Fibroblast of lung (primary cell): ENCODE data around the gene VPS51.

Experiments used
- EZH2 ChIP-seq: IDR thresholded peaks from 2 replicates; pipeline ENCODE4 v1.5.1; 2012; ENCODE audit warnings: low read length, control low read depth, mild to moderate bottlenecking; ENCODE audit errors: missing control alignments
- TF ChIP-seq, protein P1 (sequence below), 2 donors: IDR thresholded peaks in 1 of 2; conservative IDR thresholded peaks in 1 of 2; 1 replicate in 1 of 2; 2 replicates in 1 of 2; pipeline ENCODE4 v1.5.1; 2011 to 2012; ENCODE audit warnings: low read length in 2 of 2, control low read depth in 1 of 2, inconsistent platforms in 1 of 2, low read depth in 1 of 2, mild to moderate bottlenecking in 1 of 2

DNA sequence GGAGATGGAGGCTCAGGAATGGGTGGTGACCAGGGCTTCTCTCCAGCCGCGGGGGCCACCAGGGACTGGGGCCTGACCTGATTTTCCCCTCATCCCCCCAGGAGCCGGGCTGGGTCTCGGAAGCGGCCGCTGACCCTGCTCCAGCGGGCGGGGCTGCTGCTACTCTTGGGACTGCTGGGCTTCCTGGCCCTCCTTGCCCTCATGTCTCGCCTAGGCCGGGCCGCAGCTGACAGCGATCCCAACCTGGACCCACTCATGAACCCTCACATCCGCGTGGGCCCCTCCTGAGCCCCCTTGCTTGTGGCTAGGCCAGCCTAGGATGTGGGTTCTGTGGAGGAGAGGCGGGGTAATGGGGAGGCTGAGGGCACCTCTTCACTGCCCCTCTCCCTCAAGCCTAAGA lies 8.2 kb upstream of the VPS51 start:
- TF ChIP-seq, protein P1, sequence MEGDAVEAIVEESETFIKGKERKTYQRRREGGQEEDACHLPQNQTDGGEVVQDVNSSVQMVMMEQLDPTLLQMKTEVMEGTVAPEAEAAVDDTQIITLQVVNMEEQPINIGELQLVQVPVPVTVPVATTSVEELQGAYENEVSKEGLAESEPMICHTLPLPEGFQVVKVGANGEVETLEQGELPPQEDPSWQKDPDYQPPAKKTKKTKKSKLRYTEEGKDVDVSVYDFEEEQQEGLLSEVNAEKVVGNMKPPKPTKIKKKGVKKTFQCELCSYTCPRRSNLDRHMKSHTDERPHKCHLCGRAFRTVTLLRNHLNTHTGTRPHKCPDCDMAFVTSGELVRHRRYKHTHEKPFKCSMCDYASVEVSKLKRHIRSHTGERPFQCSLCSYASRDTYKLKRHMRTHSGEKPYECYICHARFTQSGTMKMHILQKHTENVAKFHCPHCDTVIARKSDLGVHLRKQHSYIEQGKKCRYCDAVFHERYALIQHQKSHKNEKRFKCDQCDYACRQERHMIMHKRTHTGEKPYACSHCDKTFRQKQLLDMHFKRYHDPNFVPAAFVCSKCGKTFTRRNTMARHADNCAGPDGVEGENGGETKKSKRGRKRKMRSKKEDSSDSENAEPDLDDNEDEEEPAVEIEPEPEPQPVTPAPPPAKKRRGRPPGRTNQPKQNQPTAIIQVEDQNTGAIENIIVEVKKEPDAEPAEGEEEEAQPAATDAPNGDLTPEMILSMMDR (conservative IDR thresholded peaks at IDR 0.05 in 1 of 2, IDR thresholded peaks at IDR 0.05 in 1 of 2; ENCODE audit: low read depth in 1 of 2, low read length in 2 of 2): no peak
- no peak for TF ChIP-seq EZH2
